ENCODE measurements around the gene EP400.
"Not testable (repeated sequence)": the region's sequence is repeated elsewhere in the genome, so short reads cannot be mapped to it uniquely, and the experiment has no call there.

The EP400 gene

DNA sequence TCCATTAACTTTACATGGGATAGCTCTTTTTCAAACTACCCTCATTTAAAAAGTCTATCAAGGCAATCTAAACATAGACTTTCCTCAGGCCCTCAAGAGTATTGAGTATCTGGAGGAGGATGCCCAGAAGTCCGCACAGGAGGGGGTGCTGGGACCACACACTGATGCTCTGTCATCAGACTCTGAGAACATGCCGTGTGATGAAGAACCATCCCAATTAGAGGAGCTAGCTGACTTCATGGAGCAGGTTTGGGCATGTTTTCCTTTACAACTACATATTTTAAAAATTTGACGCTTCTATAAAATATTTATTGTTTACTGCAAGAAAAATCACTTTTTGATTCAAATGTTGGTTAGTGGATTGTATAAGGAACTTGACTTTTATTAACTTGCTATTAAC lies 93.5 kb downstream of the EP400 start:
- no peak overlapping the region for H3K4me3 ChIP-seq (ENCODE audit: low read depth, low read length)
- no peak for TF ChIP-seq CTCF (IDR thresholded peaks at IDR 0.05; ENCODE audit: low read depth, low read length)

DNA sequence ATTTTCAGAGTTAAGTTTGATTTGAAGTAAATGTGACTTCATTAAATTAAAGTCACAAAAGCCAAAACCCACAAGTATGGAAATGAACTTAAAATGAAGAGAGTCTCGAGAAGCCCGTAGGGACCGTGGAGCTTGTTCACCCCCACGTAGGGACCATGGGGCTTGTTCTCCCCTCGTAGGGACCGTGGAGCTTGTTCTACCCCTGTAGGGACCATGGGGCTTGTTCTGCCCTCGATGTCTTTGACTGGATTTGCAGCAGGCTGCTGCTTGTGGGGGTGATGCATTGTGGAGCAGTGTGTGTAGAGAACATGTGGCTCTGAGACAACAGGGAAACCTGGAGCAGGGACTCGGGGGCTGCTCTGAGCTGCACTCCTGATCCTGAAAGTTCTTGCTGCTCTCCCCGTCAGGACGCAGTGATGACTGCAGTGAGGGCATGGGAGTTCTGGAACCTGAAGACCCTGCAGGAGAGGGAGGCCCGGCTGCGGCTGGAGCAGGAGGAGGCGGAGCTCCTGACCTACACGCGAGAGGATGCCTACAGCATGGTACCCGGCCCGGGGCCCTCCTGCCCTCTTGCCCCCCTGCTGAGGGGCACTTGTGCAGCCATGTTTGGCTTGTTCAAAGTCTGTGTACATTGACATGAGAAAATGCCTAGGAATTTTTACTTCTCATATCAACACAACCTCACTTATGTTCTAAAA lies 94.2 kb downstream of the EP400 start:
- no peak overlapping the region for H3K4me3 ChIP-seq (ENCODE audit: low read depth, low read length)

DNA sequence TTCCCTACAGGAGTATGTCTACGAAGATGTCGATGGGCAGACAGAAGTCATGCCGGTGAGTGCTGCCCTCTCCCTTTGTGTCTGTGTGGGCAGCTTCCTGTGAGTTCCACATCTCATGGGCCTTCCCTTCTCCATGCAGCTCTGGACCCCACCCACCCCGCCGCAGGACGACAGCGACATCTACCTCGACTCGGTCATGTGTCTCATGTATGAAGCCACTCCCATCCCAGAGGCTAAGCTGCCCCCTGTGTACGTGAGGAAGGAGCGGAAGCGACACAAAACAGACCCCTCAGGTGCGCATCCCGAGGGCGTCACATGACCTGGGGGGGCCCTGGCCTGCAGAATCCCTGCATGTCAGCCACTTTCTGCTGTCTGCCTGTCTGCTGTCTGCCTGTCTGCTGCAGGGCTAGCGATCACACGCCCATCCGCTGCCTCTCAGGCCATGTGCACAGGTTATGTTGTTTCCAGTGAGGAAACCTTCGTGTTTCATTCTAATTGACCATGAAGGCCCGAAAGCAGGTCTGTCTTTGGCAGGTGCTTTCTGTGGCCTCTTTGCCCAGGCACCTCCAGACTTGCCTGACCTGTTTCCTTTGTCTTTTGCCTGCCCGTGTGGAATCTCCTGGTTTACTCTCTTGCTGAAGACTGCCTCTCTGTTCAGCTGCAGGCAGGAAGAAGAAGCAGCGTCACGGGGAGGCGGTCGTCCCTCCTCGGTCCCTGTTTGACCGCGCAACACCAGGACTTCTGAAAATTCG lies 95.1 kb downstream of the EP400 start:
- H3K4me3 ChIP-seq (ENCODE audit: low read depth, low read length): no peak overlapping the region
- TF ChIP-seq CTCF (IDR thresholded peaks at IDR 0.05; ENCODE audit: low read depth, low read length): no peak

More for the DNA sequence above, 94.2 kb downstream of the EP400 start:
- no peak for TF ChIP-seq CTCF (IDR thresholded peaks at IDR 0.05; ENCODE audit: low read depth, low read length)

- no peak overlapping the region for H3K4me3 ChIP-seq (ENCODE audit: low read depth, low read length)
- no peak for TF ChIP-seq CTCF (IDR thresholded peaks at IDR 0.05; ENCODE audit: low read depth, low read length)
Measured at GRCh38 chr12:132045751-132046150, 96.0 kb downstream of the EP400 start.

GRCh38 chr12:132046561-132046960 lies 96.8 kb downstream of the EP400 start:
- no peak for TF ChIP-seq CTCF (IDR thresholded peaks at IDR 0.05; ENCODE audit: low read depth, low read length)
- no peak overlapping the region for H3K4me3 ChIP-seq (ENCODE audit: low read depth, low read length)

- H3K4me3 ChIP-seq (ENCODE audit: low read depth, low read length): not testable (repeated sequence)
Measured at GRCh38 chr12:132047630-132048029, 97.9 kb downstream of the EP400 start.

GRCh38 chr12:132049442-132049841 lies 99.7 kb downstream of the EP400 start:
- TF ChIP-seq CTCF (IDR thresholded peaks at IDR 0.05; ENCODE audit: low read depth, low read length): no peak
- no peak overlapping the region for H3K4me3 ChIP-seq (ENCODE audit: low read depth, low read length)

Data from WI38 (cell line).